ENCODE results near the gene PRKACG.

- no peak for TF ChIP-seq CTCF (IDR thresholded peaks at IDR 0.05)
- TF ChIP-seq POLR2A (IDR thresholded peaks at IDR 0.05), result no peak
Measured at GRCh38 chr9:68970151-68970550, 43.8 kb downstream of the PRKACG start.
